Neural cell (in vitro differentiated cells): ENCODE results near the gene ATP1A1. TPM values are rescaled to one million over a fixed set of nuclear protein-coding genes. Genes with fewer than 3 reads are reported as not detected.

Experiments
- H2AFZ ChIP-seq: fragments of 200-600, 300-800 bp; sonication (generic), shearing (Covaris generic); 2 replicates; pipeline ENCODE4 v1.6.0; 2014; ENCODE audit warnings: low read depth, mild to moderate bottlenecking, antibody characterized with exemption, low read length, moderate library complexity
- H3F3A ChIP-seq: fragments of 200-600 bp; shearing (Covaris generic); 2 replicates; pipeline ENCODE4 v1.6.1; 2016; ENCODE audit warnings: mild to moderate bottlenecking, moderate library complexity, mixed read lengths, antibody characterized with exemption, low read length; ENCODE audit not compliant: insufficient read depth, poor library complexity, severe bottlenecking
- H3K27ac ChIP-seq: fragments of 200-600, 300-800 bp; sonication (generic), shearing (Covaris generic); 2 replicates; pipeline ENCODE4 v1.5.1; 2014; ENCODE audit warnings: mild to moderate bottlenecking, low read length, moderate library complexity
- H3K27me3 ChIP-seq: fragments of 300-800, 200-600 bp; sonication (generic), shearing (Covaris generic); 2 replicates; pipeline ENCODE4 v1.6.0; 2014; ENCODE audit warnings: mild to moderate bottlenecking, low read depth, low read length, moderate library complexity; ENCODE audit not compliant: insufficient read depth
- H3K36me3 ChIP-seq: fragments of 300-800, 200-600 bp; sonication (generic), shearing (Covaris generic); 2 replicates; pipeline ENCODE4 v1.5.1; 2014; ENCODE audit warnings: mild to moderate bottlenecking, antibody characterized with exemption, low read length, moderate library complexity; ENCODE audit not compliant: insufficient read depth
- H3K4me2 ChIP-seq: fragments of 300-800, 200-600 bp; sonication (generic), shearing (Covaris generic); 2 replicates; pipeline ENCODE4 v1.6.0; 2014; ENCODE audit warnings: mild to moderate bottlenecking, low read length
- H3K4me3 ChIP-seq: fragments of 300-800, 200-600 bp; sonication (generic), shearing (Covaris generic); 2 replicates; pipeline ENCODE4 v1.5.1; 2014; ENCODE audit warnings: mild to moderate bottlenecking, low read length, moderate library complexity
- H3K79me2 ChIP-seq: fragments of 200-600 bp; shearing (Covaris generic); replicated peaks from 2 replicates; pipeline ENCODE4 v1.6.0; 2014; ENCODE audit warnings: mild to moderate bottlenecking, low read length, moderate library complexity; ENCODE audit not compliant: insufficient read depth
- H3K9ac ChIP-seq: fragments of 300-800, 200-600 bp; sonication (generic), shearing (Covaris generic); 2 replicates; pipeline ENCODE4 v1.6.1; 2016; ENCODE audit warnings: mild to moderate bottlenecking, low read length, mixed read lengths
- H3K9me2 ChIP-seq: fragments of 200-600 bp; shearing (Covaris generic); 2 replicates; pipeline ENCODE4 v1.6.1; 2016; ENCODE audit warnings: mild to moderate bottlenecking, low read length, mixed read lengths; ENCODE audit not compliant: insufficient read depth
- H3K9me3 ChIP-seq: fragments of 200-600, 300-800 bp; sonication (generic), shearing (Covaris generic); 2 replicates; pipeline ENCODE4 v1.6.1; 2016; ENCODE audit warnings: mild to moderate bottlenecking, mixed run types, low read length, moderate library complexity, mixed read lengths
- H4K20me1 ChIP-seq: fragments of 200-600 bp; shearing (Covaris generic); 2 replicates; pipeline ENCODE4 v1.6.1; 2016; ENCODE audit warnings: mild to moderate bottlenecking, mixed run types; ENCODE audit not compliant: insufficient read depth
- EP300 ChIP-seq: fragments of 450-650 bp; conservative IDR thresholded peaks from 2 replicates; pipeline ENCODE4 v1.6.1; 2014; ENCODE audit warnings: antibody characterized with exemption, mild to moderate bottlenecking, moderate library complexity; ENCODE audit not compliant: poor library complexity, severe bottlenecking
- EZH2 ChIP-seq: fragments of 200-600, 300-800 bp; shearing (Covaris generic), sonication (generic); IDR thresholded peaks from 2 replicates; pipeline ENCODE4 v1.6.1; 2014; ENCODE audit warnings: antibody characterized with exemption, low read length, borderline replicate concordance, mild to moderate bottlenecking; ENCODE audit not compliant: insufficient read depth, poor library complexity, severe bottlenecking
- MXI1 ChIP-seq: fragments of 450-650 bp; conservative IDR thresholded peaks from 2 replicates; pipeline ENCODE4 v1.6.1; 2014; ENCODE audit warnings: antibody characterized with exemption, mild to moderate bottlenecking; ENCODE audit not compliant: poor library complexity, severe bottlenecking
- POLR2AphosphoS5 ChIP-seq: IDR thresholded peaks from 2 replicates; pipeline ENCODE4 v1.6.1; 2012
- RAD21 ChIP-seq: fragments of 450-650 bp; conservative IDR thresholded peaks from 2 replicates; pipeline ENCODE4 v1.6.1; 2014; ENCODE audit warnings: antibody characterized with exemption, mild to moderate bottlenecking, moderate library complexity
- SMC3 ChIP-seq: fragments of 450-650 bp; conservative IDR thresholded peaks from 2 replicates; pipeline ENCODE4 v1.6.1; 2014; ENCODE audit warnings: antibody characterized with exemption, mild to moderate bottlenecking, moderate library complexity; ENCODE audit not compliant: poor library complexity
- TAF1 ChIP-seq: IDR thresholded peaks from 2 replicates; pipeline ENCODE4 v1.6.1; 2012; ENCODE audit warnings: low read depth
- polyA plus RNA-seq: library from polyadenylated mRNA; depleted of rRNA; stranded (reverse); fragments of >200 nt; gene quantifications from 2 replicates; pipeline ENCODE4 v1.2.3, GENCODE V29; 2014
- TF ChIP-seq, protein P1 (sequence below): IDR thresholded peaks from 2 replicates; pipeline ENCODE4 v1.6.1; 2012; ENCODE audit warnings: borderline replicate concordance
- TF ChIP-seq, protein P2 (sequence below): fragments of 450-650 bp; IDR thresholded peaks from 2 replicates; pipeline ENCODE4 v1.5.1; 2014; ENCODE audit warnings: antibody characterized with exemption, mild to moderate bottlenecking, moderate library complexity; ENCODE audit not compliant: poor library complexity, severe bottlenecking

The ATP1A1 gene
- polyA plus RNA-seq, 1 donor from 2014 or later, result 44.2 TPM

DNA sequence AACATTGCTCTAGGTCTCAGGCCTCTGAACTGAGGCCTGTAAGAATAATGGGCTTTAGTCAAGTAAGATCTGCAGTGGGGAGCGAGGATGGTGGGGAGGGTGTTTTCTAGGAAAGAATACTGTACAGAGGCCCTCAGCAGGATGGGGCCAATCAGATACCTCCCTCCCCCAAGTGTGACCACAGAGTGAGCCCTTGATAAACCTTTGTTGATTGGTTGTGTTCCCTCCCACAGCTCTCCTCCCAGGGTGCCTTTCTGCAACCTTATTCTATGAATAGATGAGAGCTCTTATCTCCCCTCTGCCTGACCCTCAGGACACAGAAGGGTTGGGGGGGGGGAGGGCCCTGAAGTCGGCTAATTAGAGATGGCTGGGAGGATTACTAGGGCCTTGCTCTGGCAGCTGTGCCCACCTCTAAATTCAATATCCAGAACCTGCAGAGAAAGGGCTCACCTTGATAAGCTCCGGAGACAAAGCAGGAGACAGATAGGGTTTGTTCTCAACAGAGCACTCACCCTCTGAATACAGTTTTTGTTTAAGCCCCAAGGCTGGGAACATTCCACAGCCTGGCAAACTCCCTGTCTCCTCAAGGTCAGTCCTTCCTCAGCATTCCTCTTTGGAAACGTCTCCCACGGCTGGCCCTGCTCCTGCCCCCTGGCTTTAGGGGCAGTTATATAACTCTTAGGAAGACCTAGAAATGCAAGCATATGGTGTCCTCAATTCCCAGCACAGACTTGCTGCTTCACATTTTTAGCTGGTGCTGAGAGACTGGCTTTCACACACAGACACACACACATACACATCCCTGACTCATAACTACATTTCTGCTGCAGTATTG, 42.9 kb downstream of the ATP1A1 start:
- Histone ChIP-seq H4K20me1 (no peaks in the 10 kb centered on the region), H3F3A (no peaks in the 10 kb centered on the region), H3K9ac (no peak overlapping the region), H3K9me2 (no peaks in the 10 kb centered on the region), H3K27ac (no peak overlapping the region), H3K27me3 (no peaks in the 10 kb centered on the region), H3K36me3 (no peaks in the 10 kb centered on the region), H3K79me2 (no peaks in the 10 kb centered on the region), H3K4me2 (no peak overlapping the region), H3K9me3 (no peaks in the 10 kb centered on the region), H3K4me3 (no peak overlapping the region), H2AFZ (no peak overlapping the region)
- TF ChIP-seq EP300, result no peak

DNA sequence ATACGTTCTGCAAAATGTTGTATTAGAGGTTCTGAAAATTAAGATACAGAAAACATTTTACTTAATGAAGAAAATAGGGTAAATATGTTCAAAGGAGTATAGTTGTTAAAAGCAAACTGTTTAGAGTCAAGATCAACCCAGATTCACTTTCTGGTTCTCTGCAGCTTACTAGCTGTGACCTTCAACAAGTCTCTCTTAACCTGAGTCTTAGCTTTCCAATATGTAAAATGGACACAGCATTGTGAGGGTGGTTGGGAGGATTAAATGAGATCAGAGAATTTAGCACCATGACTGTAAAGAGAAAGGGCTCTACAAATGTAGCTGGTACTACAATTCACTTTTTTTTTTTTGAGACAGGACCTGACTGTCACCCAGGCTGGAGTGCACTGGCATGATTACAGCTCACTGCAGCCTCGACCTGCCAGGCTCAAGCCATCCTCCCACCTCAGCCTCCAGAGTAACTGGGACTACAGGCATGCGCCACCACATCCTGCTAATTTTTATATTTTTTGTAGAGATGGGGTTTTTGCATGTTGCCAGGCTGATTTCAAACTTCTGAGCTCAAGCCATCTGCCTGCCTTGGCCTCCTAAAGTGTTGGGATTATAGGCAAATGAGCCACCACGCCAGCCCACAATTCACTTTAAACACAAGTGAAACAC, 43.9 kb downstream of the ATP1A1 start:
- Histone ChIP-seq H3F3A (no peaks in the 10 kb centered on the region), H3K27me3 (no peaks in the 10 kb centered on the region), H3K4me2 (no peak overlapping the region), H3K9ac (no peak overlapping the region), H3K79me2 (no peaks in the 10 kb centered on the region), H2AFZ (no peak overlapping the region), H3K27ac (no peak overlapping the region), H3K9me3 (no peaks in the 10 kb centered on the region), H3K4me3 (no peak overlapping the region), H3K9me2 (no peaks in the 10 kb centered on the region), H3K36me3 (no peaks in the 10 kb centered on the region), H4K20me1 (no peaks in the 10 kb centered on the region)
- TF ChIP-seq RAD21 (no peak), MXI1 (no peak), POLR2AphosphoS5 (no peak), SMC3 (no peak), TAF1 (no peak), EZH2 (no peak), EP300 (no peak)
- TF ChIP-seq, protein P1, sequence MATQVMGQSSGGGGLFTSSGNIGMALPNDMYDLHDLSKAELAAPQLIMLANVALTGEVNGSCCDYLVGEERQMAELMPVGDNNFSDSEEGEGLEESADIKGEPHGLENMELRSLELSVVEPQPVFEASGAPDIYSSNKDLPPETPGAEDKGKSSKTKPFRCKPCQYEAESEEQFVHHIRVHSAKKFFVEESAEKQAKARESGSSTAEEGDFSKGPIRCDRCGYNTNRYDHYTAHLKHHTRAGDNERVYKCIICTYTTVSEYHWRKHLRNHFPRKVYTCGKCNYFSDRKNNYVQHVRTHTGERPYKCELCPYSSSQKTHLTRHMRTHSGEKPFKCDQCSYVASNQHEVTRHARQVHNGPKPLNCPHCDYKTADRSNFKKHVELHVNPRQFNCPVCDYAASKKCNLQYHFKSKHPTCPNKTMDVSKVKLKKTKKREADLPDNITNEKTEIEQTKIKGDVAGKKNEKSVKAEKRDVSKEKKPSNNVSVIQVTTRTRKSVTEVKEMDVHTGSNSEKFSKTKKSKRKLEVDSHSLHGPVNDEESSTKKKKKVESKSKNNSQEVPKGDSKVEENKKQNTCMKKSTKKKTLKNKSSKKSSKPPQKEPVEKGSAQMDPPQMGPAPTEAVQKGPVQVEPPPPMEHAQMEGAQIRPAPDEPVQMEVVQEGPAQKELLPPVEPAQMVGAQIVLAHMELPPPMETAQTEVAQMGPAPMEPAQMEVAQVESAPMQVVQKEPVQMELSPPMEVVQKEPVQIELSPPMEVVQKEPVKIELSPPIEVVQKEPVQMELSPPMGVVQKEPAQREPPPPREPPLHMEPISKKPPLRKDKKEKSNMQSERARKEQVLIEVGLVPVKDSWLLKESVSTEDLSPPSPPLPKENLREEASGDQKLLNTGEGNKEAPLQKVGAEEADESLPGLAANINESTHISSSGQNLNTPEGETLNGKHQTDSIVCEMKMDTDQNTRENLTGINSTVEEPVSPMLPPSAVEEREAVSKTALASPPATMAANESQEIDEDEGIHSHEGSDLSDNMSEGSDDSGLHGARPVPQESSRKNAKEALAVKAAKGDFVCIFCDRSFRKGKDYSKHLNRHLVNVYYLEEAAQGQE, result no peak
- TF ChIP-seq, protein P2, sequence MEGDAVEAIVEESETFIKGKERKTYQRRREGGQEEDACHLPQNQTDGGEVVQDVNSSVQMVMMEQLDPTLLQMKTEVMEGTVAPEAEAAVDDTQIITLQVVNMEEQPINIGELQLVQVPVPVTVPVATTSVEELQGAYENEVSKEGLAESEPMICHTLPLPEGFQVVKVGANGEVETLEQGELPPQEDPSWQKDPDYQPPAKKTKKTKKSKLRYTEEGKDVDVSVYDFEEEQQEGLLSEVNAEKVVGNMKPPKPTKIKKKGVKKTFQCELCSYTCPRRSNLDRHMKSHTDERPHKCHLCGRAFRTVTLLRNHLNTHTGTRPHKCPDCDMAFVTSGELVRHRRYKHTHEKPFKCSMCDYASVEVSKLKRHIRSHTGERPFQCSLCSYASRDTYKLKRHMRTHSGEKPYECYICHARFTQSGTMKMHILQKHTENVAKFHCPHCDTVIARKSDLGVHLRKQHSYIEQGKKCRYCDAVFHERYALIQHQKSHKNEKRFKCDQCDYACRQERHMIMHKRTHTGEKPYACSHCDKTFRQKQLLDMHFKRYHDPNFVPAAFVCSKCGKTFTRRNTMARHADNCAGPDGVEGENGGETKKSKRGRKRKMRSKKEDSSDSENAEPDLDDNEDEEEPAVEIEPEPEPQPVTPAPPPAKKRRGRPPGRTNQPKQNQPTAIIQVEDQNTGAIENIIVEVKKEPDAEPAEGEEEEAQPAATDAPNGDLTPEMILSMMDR, result no peak
